Endodermal cell (in vitro differentiated cells): ENCODE results near the gene AGTRAP. TPM values are rescaled to one million over a fixed set of nuclear protein-coding genes. Genes with fewer than 3 reads are reported as not detected.

Experiments used
- DNase-seq: peaks from one replicate; pipeline ENCODE4 v3.0.0-alpha.2; 2017
- H3K27ac ChIP-seq: 2 replicates; pipeline ENCODE4 v1.5.1; 2013; ENCODE audit warnings: mild to moderate bottlenecking, low read depth, low read length, moderate library complexity
- H3K27me3 ChIP-seq: 2 replicates; pipeline ENCODE4 v1.6.1; 2013; ENCODE audit warnings: mild to moderate bottlenecking, low read length, moderate library complexity; ENCODE audit not compliant: insufficient read depth, control insufficient read depth, poor library complexity, severe bottlenecking
- H3K36me3 ChIP-seq: 2 replicates; pipeline ENCODE4 v1.7.0; 2013; ENCODE audit warnings: mild to moderate bottlenecking, low read length, moderate library complexity; ENCODE audit not compliant: control insufficient read depth, insufficient read depth
- H3K4me1 ChIP-seq: one replicate; pipeline ENCODE4 v1.7.0; 2013; ENCODE audit warnings: low read length; ENCODE audit not compliant: control insufficient read depth, insufficient read depth
- H3K4me3 ChIP-seq: 2 replicates; pipeline ENCODE4 v1.5.1; 2013; ENCODE audit warnings: mild to moderate bottlenecking, low read length, moderate library complexity
- H3K9ac ChIP-seq: 2 replicates; pipeline ENCODE4 v1.6.1; 2013; ENCODE audit warnings: mild to moderate bottlenecking, low read length, moderate library complexity; ENCODE audit not compliant: poor library complexity, severe bottlenecking; ENCODE audit errors: extremely low read depth
- H3K9me3 ChIP-seq: 2 replicates; pipeline ENCODE4 v1.6.1; 2013; ENCODE audit warnings: mild to moderate bottlenecking, low read length, moderate library complexity; ENCODE audit not compliant: control insufficient read depth
- H3K27ac Mint-ChIP-seq: 2 replicates; pipeline ENCODE4 v1.8.0; 2020; ENCODE audit warnings: mixed read lengths
- H3K27me3 Mint-ChIP-seq: 2 replicates; pipeline ENCODE4 v1.8.0; 2021; ENCODE audit warnings: mild to moderate bottlenecking, mixed read lengths; ENCODE audit not compliant: insufficient read depth
- H3K36me3 Mint-ChIP-seq: 2 replicates; pipeline ENCODE4 v1.8.0; 2020; ENCODE audit warnings: low read depth, mixed read lengths
- H3K4me1 Mint-ChIP-seq: 2 replicates; pipeline ENCODE4 v1.8.0; 2020; ENCODE audit warnings: mixed read lengths
- H3K4me3 Mint-ChIP-seq: 2 replicates; pipeline ENCODE4 v1.8.0; 2020; ENCODE audit warnings: mild to moderate bottlenecking, moderate library complexity, mixed read lengths
- H3K9me3 Mint-ChIP-seq: 2 replicates; pipeline ENCODE4 v1.8.0; 2020; ENCODE audit warnings: mild to moderate bottlenecking, mixed read lengths
- WGBS, 2 experiments: methylation state at CpG; one replicate each; pipeline versions ENCODE4 v1.1.5 to v1.1.7; 2013; ENCODE audit warnings: missing lambda C conversion rate in 2 of 2, mixed read lengths in 1 of 2; ENCODE audit not compliant: insufficient coverage in 1 of 2, insufficient read length in 1 of 2; 5-methylcytosine and 5-hydroxymethylcytosine counted together
- total RNA-seq, 2 donors: library from RNA; stranded (reverse); fragmentation: NEBNext Ultra II Directional in 1 of 2; extraction: Animal tissue kit (Norgen Biotek cat#: 25700) in 1 of 2; gene quantifications; 2 replicates in 1 of 2; 3 replicates in 1 of 2; pipeline ENCODE4 v1.2.1, GENCODE V29; 2021
- TF ChIP-seq, protein P1 (sequence below): fragments of 200-600 bp; sonication (generic); conservative IDR thresholded peaks from 2 replicates; pipeline ENCODE4 v1.5.0; 2021; ENCODE audit warnings: antibody characterized with exemption, mild to moderate bottlenecking

AGTRAP gene
- total RNA-seq, 2 donors from 2014 or later = 71.3 to 81.2 TPM

DNA sequence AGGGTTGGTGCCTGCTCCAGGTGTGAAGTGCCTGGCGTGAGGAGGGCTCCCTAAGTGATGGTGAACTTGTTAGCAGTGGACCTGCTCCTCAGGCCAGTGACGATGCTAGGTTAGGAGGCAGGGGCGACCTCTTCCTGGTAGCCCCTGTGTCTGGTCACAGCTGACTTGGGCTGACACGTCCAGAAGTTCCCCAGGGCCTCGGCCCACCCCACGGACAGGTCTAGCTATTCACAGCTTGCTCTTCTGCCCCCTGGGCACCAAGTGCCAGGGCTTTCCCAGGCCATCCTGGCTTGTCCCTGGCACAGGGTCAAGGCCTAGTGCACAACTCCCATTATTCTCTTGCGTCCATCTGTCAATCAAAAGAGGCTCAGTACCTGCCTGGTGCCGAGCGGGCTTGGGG lies 15.2 kb downstream of the AGTRAP start:
- no peak overlapping the region for H3K4me3 Mint-ChIP-seq
- no peak for DNase-seq
- H3K4me3 ChIP-seq = no peak overlapping the region
- WGBS, 2 experiments = 93 to 95% methylated on average over 5 to 9 of the region's 9 CpGs
- H3K36me3 Mint-ChIP-seq = peaks cover 19% of the 10 kb centered on the region
- no peaks in the 10 kb centered on the region for H3K27me3 ChIP-seq
- TF ChIP-seq, protein P1, sequence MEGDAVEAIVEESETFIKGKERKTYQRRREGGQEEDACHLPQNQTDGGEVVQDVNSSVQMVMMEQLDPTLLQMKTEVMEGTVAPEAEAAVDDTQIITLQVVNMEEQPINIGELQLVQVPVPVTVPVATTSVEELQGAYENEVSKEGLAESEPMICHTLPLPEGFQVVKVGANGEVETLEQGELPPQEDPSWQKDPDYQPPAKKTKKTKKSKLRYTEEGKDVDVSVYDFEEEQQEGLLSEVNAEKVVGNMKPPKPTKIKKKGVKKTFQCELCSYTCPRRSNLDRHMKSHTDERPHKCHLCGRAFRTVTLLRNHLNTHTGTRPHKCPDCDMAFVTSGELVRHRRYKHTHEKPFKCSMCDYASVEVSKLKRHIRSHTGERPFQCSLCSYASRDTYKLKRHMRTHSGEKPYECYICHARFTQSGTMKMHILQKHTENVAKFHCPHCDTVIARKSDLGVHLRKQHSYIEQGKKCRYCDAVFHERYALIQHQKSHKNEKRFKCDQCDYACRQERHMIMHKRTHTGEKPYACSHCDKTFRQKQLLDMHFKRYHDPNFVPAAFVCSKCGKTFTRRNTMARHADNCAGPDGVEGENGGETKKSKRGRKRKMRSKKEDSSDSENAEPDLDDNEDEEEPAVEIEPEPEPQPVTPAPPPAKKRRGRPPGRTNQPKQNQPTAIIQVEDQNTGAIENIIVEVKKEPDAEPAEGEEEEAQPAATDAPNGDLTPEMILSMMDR = no peak
- no peak overlapping the region for H3K27ac ChIP-seq
- no peak overlapping the region for H3K27ac Mint-ChIP-seq
- peaks cover 5% of the 10 kb centered on the region for H3K27me3 Mint-ChIP-seq
- no peaks in the 10 kb centered on the region for H3K9me3 Mint-ChIP-seq
- H3K36me3 ChIP-seq = peaks cover under 1% of the 10 kb centered on the region
- H3K9ac ChIP-seq = no peak overlapping the region
- H3K9me3 ChIP-seq = no peaks in the 10 kb centered on the region
- peaks cover 3% of the 10 kb centered on the region for H3K4me1 ChIP-seq
- H3K4me1 Mint-ChIP-seq = peaks cover 21% of the 10 kb centered on the region

DNA sequence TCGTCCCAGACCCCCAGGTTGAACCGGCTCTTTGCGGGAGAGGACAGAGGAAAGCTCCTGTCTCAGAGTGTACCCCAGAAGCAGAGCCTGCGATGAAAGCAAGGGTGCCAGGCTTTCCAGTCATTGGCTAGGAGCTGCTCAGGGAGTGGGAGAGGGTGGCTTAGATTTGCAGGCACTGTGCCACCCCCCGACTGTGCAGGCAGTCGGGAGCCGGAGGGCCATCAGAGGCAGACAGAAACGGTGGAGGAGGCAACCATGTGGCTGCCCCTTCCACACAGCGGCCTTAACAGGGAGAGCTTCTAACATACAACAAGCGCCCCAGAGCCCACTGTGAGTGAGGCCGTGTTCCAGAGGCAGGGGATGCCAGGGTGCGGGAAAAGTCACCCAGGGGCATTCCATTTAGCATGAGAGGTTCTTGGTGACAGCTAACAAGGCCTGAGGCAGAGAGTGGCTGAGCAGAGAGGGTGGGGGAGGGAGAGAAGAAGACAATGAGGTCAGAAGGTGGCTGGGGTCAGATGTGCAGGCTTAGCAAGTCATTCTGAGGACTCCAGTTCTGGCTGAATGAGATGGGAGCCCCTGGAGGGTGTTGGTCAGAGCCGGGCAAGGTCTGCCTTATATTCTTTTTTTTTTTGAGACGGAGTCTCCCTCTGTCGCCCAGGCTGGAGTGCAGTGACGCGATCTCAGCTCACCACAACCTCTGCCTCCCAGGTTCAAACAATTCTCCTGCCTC lies 16.6 kb downstream of the AGTRAP start:
- Histone ChIP-seq H3K9me3 (no peaks in the 10 kb centered on the region), H3K27ac (peak overlapping the region; percentile 49), H3K4me3 (no peak overlapping the region), H3K9ac (no peak overlapping the region), H3K36me3 (no peaks in the 10 kb centered on the region), H3K27me3 (no peaks in the 10 kb centered on the region), H3K4me1 (peaks cover 3% of the 10 kb centered on the region)
- no peak overlapping the region for H3K4me3 Mint-ChIP-seq
- H3K27ac Mint-ChIP-seq = peak overlapping the region; percentile 40
- H3K4me1 Mint-ChIP-seq = peaks cover 21% of the 10 kb centered on the region
- 86 to 87% methylated on average over 9 to 17 of the region's 17 CpGs for WGBS, 2 experiments
- peaks cover 13% of the 10 kb centered on the region for H3K27me3 Mint-ChIP-seq
- TF ChIP-seq, protein P1 = no peak
- no peak for DNase-seq
- H3K9me3 Mint-ChIP-seq = no peaks in the 10 kb centered on the region
- H3K36me3 Mint-ChIP-seq = peaks cover 11% of the 10 kb centered on the region

DNA sequence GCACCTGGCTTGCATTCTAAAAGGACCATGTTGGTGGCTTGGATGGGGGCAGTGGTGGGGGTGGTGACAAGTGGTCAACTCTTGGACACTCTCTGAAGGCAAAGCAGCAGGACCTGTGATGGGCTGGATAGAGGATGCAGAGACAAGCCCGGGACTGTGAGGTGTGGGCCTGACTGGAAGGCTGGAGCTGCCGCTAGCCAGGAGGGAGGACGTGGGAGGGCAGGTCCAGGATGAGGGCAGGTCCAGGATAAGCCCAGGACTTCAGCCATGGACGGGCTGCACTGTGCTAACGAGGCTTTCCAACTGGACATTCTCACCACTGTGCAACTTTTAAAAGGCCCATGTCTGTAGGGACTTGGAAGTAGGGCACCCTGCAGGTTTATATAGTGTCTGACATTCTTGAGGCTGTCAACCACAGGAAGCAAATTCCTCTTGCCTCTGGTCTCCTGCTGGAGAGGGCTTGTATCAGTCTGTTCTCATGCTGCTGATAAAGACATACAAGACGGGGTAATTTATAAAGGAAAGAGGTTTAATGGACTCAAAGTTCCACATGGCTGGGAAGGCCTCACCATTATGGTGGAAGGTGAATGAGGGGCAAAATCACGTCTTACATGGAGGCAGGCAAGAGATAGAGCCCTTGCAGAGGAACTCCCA lies 17.7 kb downstream of the AGTRAP start:
- Histone ChIP-seq H3K36me3 (no peaks in the 10 kb centered on the region), H3K27ac (peak overlapping the region; percentile 17), H3K4me1 (peaks cover 3% of the 10 kb centered on the region), H3K9ac (no peak overlapping the region), H3K27me3 (no peaks in the 10 kb centered on the region), H3K4me3 (no peak overlapping the region), H3K9me3 (no peaks in the 10 kb centered on the region)
- TF ChIP-seq, protein P1 = no peak
- peak overlapping the region; percentile 2 for H3K27ac Mint-ChIP-seq
- peaks cover 21% of the 10 kb centered on the region for H3K4me1 Mint-ChIP-seq
- no peak for DNase-seq
- 58 to 89% methylated on average over 2 to 7 of the region's 7 CpGs for WGBS, 2 experiments
- H3K27me3 Mint-ChIP-seq = peaks cover 17% of the 10 kb centered on the region
- H3K4me3 Mint-ChIP-seq = no peak overlapping the region
- peaks cover 6% of the 10 kb centered on the region for H3K36me3 Mint-ChIP-seq
- H3K9me3 Mint-ChIP-seq = no peaks in the 10 kb centered on the region
